H1 (cell line): Measurements from ENCODE around the gene DPF1. TPM values are rescaled to one million over a fixed set of nuclear protein-coding genes. Genes with fewer than 3 reads are reported as not detected.

ENCODE experiments used
- CTCF ChIA-PET: fragments of 300-600 bp; sonication (Branson Sonifier 250); formaldehyde crosslinking; loops from one replicate; lab custom pipeline; 2021; ENCODE audit not compliant: partially characterized antibody; lab: Charles Lee
- POLR2A ChIA-PET: fragments of 300-600 bp; sonication (Branson Sonifier 250); formaldehyde crosslinking; loops from one replicate; lab custom pipeline; 2021; ENCODE audit warnings: inconsistent platforms; ENCODE audit not compliant: partially characterized antibody; lab: Charles Lee
- DNase-seq, 2 experiments: peaks; one replicate each; pipeline versions ENCODE4 v3.0.0 to v3.0.0-alpha.2; 2010 to 2022; ENCODE audit warnings: low spot score in 2 of 2, low read depth in 1 of 2, mixed read lengths in 1 of 2
- FAIRE-seq: peaks from 2 replicates; lab custom pipeline; 2011; peaks lifted over from hg19 to GRCh38; lab: Jason Lieb, UNC
- H2AFZ ChIP-seq: 2 replicates; pipeline ENCODE4 v1.8.1; 2012; ENCODE audit warnings: low read length, inconsistent platforms
- H2AK5ac ChIP-seq: 2 replicates; pipeline ENCODE4 v1.6.1; 2013; ENCODE audit warnings: low read depth, low read length
- H2BK120ac ChIP-seq: replicated peaks from 2 replicates; pipeline ENCODE3; 2013; ENCODE audit warnings: low read depth, low read length, inconsistent platforms
- H2BK12ac ChIP-seq: 2 replicates; pipeline ENCODE4 v1.6.1; 2013; ENCODE audit warnings: low read depth, low read length
- H2BK15ac ChIP-seq: 2 replicates; pipeline ENCODE4 v1.6.1; 2013; ENCODE audit warnings: low read length
- H2BK20ac ChIP-seq: 2 replicates; pipeline ENCODE4 v1.6.1; 2013; ENCODE audit warnings: low read length
- H2BK5ac ChIP-seq: 2 replicates; pipeline ENCODE4 v1.6.1; 2013; ENCODE audit warnings: low read depth, low read length
- H3K14ac ChIP-seq: 2 replicates; pipeline ENCODE4 v1.6.1; 2013; ENCODE audit warnings: inconsistent platforms; ENCODE audit not compliant: insufficient read length
- H3K18ac ChIP-seq: 2 replicates; pipeline ENCODE4 v1.6.1; 2013; ENCODE audit warnings: low read length; ENCODE audit errors: extremely low read depth
- H3K23ac ChIP-seq: 2 replicates; pipeline ENCODE4 v1.6.1; 2013; ENCODE audit warnings: inconsistent platforms; ENCODE audit not compliant: insufficient read length
- H3K23me2 ChIP-seq: 2 replicates; pipeline ENCODE4 v1.6.1; 2013; ENCODE audit warnings: low read depth, low read length
- H3K27ac ChIP-seq: 2 replicates; pipeline ENCODE4 v1.6.1; 2011; ENCODE audit warnings: low read depth, low read length, inconsistent platforms
- H3K27me3 ChIP-seq, 4 experiments: replicated peaks in 1 of 4; 1 replicate in 1 of 4; 2 replicates in 3 of 4; pipeline versions ENCODE4 v1.6.1 to v1.8.1; 2011 to 2013; ENCODE audit warnings: low read length in 3 of 4, mild to moderate bottlenecking in 3 of 4, inconsistent platforms in 2 of 4, mixed read lengths in 2 of 4, moderate library complexity in 1 of 4; ENCODE audit not compliant: control insufficient read depth in 3 of 4, insufficient read depth in 3 of 4; ENCODE audit errors: extremely low read depth in 1 of 4
- H3K36me3 ChIP-seq, 4 experiments: 2 replicates each; pipeline versions ENCODE4 v1.6.1 to v1.8.1; 2011 to 2013; ENCODE audit warnings: mild to moderate bottlenecking in 4 of 4, low read length in 3 of 4, moderate library complexity in 2 of 4, control low read depth in 1 of 4, inconsistent platforms in 1 of 4; ENCODE audit not compliant: insufficient read depth in 4 of 4, control insufficient read depth in 2 of 4
- H3K4ac ChIP-seq: replicated peaks from 2 replicates; pipeline ENCODE3; 2013; ENCODE audit warnings: low read length, low read depth, mixed read lengths, inconsistent platforms; ENCODE audit not compliant: insufficient read length
- H3K4me1 ChIP-seq, 4 experiments: replicated peaks in 1 of 4; 1 replicate in 1 of 4; 2 replicates in 3 of 4; pipeline versions ENCODE4 v1.6.1 to v1.8.1; 2011 to 2013; ENCODE audit warnings: low read length in 3 of 4, inconsistent platforms in 2 of 4, mixed read lengths in 1 of 4; ENCODE audit not compliant: insufficient read depth in 4 of 4, control insufficient read depth in 3 of 4
- H3K4me2 ChIP-seq, 2 experiments: 2 replicates each; pipeline versions ENCODE4 v1.6.1 to v1.8.1; 2011 to 2013; ENCODE audit warnings: low read depth in 2 of 2, low read length in 2 of 2, control low read depth in 1 of 2, inconsistent platforms in 1 of 2, mild to moderate bottlenecking in 1 of 2; ENCODE audit not compliant: insufficient read depth in 1 of 2
- H3K4me3 ChIP-seq, 4 experiments: fragments of 200-600, 300-600 bp in 1 of 4; sonication (generic), shearing (Covaris generic), sonication (Bioruptor Twin) in 1 of 4; 2 replicates each; pipeline versions ENCODE4 v1.5.1 to v1.8.1; 2011 to 2016; ENCODE audit warnings: low read length in 4 of 4, low read depth in 3 of 4, control low read depth in 2 of 4, inconsistent platforms in 2 of 4, mild to moderate bottlenecking in 2 of 4, mixed read lengths in 1 of 4, moderate library complexity in 1 of 4; ENCODE audit not compliant: insufficient read depth in 2 of 4; ENCODE audit errors: extremely low read depth in 1 of 4
- H3K56ac ChIP-seq: replicated peaks from 2 replicates; pipeline ENCODE3; 2013; ENCODE audit warnings: low read depth, mild to moderate bottlenecking, mixed read lengths, low read length, inconsistent platforms; ENCODE audit not compliant: insufficient read length
- H3K79me1 ChIP-seq: 2 replicates; pipeline ENCODE4 v1.6.1; 2013; ENCODE audit warnings: low read depth, low read length, control low read depth
- H3K79me2 ChIP-seq, 2 experiments: 2 replicates each; pipeline versions ENCODE4 v1.6.1 to v1.8.1; 2012 to 2013; ENCODE audit warnings: low read length in 2 of 2, mild to moderate bottlenecking in 2 of 2, inconsistent platforms in 1 of 2; ENCODE audit not compliant: insufficient read depth in 2 of 2, control insufficient read depth in 1 of 2
- H3K9ac ChIP-seq, 4 experiments: replicated peaks in 1 of 4; 1 replicate in 1 of 4; 2 replicates in 3 of 4; pipeline versions ENCODE4 v1.6.1 to v1.8.1; 2011 to 2013; ENCODE audit warnings: low read depth in 3 of 4, low read length in 3 of 4, control low read depth in 2 of 4, mild to moderate bottlenecking in 2 of 4, moderate library complexity in 2 of 4, inconsistent platforms in 1 of 4; ENCODE audit errors: extremely low read depth in 1 of 4
- H3K9me3 ChIP-seq, 2 experiments: 2 replicates each; pipeline versions ENCODE4 v1.6.1 to v1.8.1; 2012 to 2013; ENCODE audit warnings: mild to moderate bottlenecking in 2 of 2, moderate library complexity in 2 of 2, control low read depth in 1 of 2, inconsistent platforms in 1 of 2, low read depth in 1 of 2, low read length in 1 of 2, mixed read lengths in 1 of 2; ENCODE audit not compliant: insufficient read depth in 2 of 2
- H4K20me1 ChIP-seq, 2 experiments: replicated peaks in 1 of 2; 2 replicates each; pipeline versions ENCODE3 to v1.8.1; 2011 to 2013; ENCODE audit warnings: inconsistent platforms in 2 of 2, low read length in 2 of 2, mild to moderate bottlenecking in 1 of 2; ENCODE audit not compliant: insufficient read depth in 2 of 2, control insufficient read depth in 1 of 2
- H4K5ac ChIP-seq: 2 replicates; pipeline ENCODE4 v1.6.1; 2013; ENCODE audit warnings: low read length, low read depth, mixed read lengths, inconsistent platforms; ENCODE audit not compliant: insufficient read length
- H4K8ac ChIP-seq: 2 replicates; pipeline ENCODE4 v1.8.0; 2013; ENCODE audit warnings: mild to moderate bottlenecking, moderate library complexity, low read length, inconsistent platforms; ENCODE audit not compliant: insufficient read depth; ENCODE audit errors: extremely low read depth
- H4K91ac ChIP-seq: replicated peaks from 2 replicates; pipeline ENCODE3; 2013; ENCODE audit warnings: low read length, mixed read lengths, inconsistent platforms; ENCODE audit not compliant: insufficient read length
- BRCA1 ChIP-seq: IDR thresholded peaks from 2 replicates; pipeline ENCODE4 v1.6.1; 2012; ENCODE audit warnings: low read depth, low read length, improper control_type of control experiment
- CBX8 ChIP-seq: fragments of 300-800, 300-1000 bp; sonication (generic); IDR thresholded peaks from 2 replicates; pipeline ENCODE4 v1.7.1; 2016; ENCODE audit warnings: low read depth, low read length, borderline replicate concordance
- CHD1 ChIP-seq: IDR thresholded peaks from 2 replicates; pipeline ENCODE4 v1.6.1; 2012; ENCODE audit warnings: low read depth, low read length, improper control_type of control experiment
- KDM1A ChIP-seq: fragments of 200-600, 300-600 bp; sonication (generic); IDR thresholded peaks from 2 replicates; pipeline ENCODE4 v1.7.1; 2016; ENCODE audit warnings: mild to moderate bottlenecking, low read length, borderline replicate concordance
- KDM4A ChIP-seq: IDR thresholded peaks from one replicate; pipeline ENCODE4 v1.7.1; 2012; ENCODE audit warnings: low read depth, mild to moderate bottlenecking, moderate library complexity, low read length, inconsistent platforms; ENCODE audit not compliant: severe bottlenecking
- MAFK ChIP-seq: IDR thresholded peaks from 2 replicates; pipeline ENCODE4 v1.6.1; 2012; ENCODE audit warnings: low read depth, mild to moderate bottlenecking, improper control_type of control experiment, low read length
- POLR2A ChIP-seq, 2 experiments: IDR thresholded peaks; 1 replicate in 1 of 2; 2 replicates in 1 of 2; pipeline ENCODE4 v1.6.1; 2011; ENCODE audit warnings: low read depth in 2 of 2, low read length in 2 of 2, mild to moderate bottlenecking in 2 of 2; ENCODE audit errors: control extremely low read depth in 1 of 2
- RAD21 ChIP-seq, 2 experiments: IDR thresholded peaks in 1 of 2; conservative IDR thresholded peaks in 1 of 2; 2 replicates each; pipeline ENCODE4 v1.6.1; 2011; ENCODE audit warnings: low read depth in 2 of 2, low read length in 2 of 2, improper control_type of control experiment in 1 of 2, inconsistent platforms in 1 of 2, mild to moderate bottlenecking in 1 of 2, moderate library complexity in 1 of 2
- RXRA ChIP-seq: IDR thresholded peaks from 2 replicates; pipeline ENCODE4 v1.6.1; 2011; ENCODE audit warnings: low read depth, mild to moderate bottlenecking, low read length, moderate library complexity; ENCODE audit not compliant: insufficient read depth
- SIRT6 ChIP-seq: IDR thresholded peaks from one replicate; pipeline ENCODE4 v1.7.1; 2012; ENCODE audit warnings: low read length, inconsistent platforms
- SIX5 ChIP-seq: IDR thresholded peaks from 2 replicates; pipeline ENCODE4 v1.6.1; 2011; ENCODE audit warnings: mild to moderate bottlenecking, low read depth, low read length
- SRF ChIP-seq: IDR thresholded peaks from 2 replicates; pipeline ENCODE4 v1.6.1; 2011; ENCODE audit warnings: mild to moderate bottlenecking, low read depth, low read length, moderate library complexity
- TAF7 ChIP-seq: optimal IDR thresholded peaks from 2 replicates; pipeline ENCODE3; 2011; ENCODE audit warnings: low read depth, mild to moderate bottlenecking, inconsistent platforms, low read length, moderate library complexity, borderline replicate concordance
- whole genome bisulfite sequencing, 2 experiments: shearing (Covaris generic) in 1 of 2; methylation state at CpG; one replicate each; pipeline versions ENCODE4 v1.1.6 to v1.1.7; 2013 to 2015; ENCODE audit warnings: low lambda C conversion rate in 2 of 2, mixed read lengths in 2 of 2, inconsistent platforms in 1 of 2, low coverage in 1 of 2, missing lambda C conversion rate in 1 of 2; ENCODE audit not compliant: insufficient replicate concordance in 2 of 2, insufficient coverage in 1 of 2, insufficient read length in 1 of 2; ENCODE audit errors: extremely low coverage in 1 of 2, missing lambda C conversion rate in 1 of 2; 5-methylcytosine and 5-hydroxymethylcytosine counted together
- polyA plus RNA-seq, 7 experiments: library from polyadenylated mRNA; depleted of rRNA in 3 of 7; stranded (reverse) in 5 of 7; unstranded in 2 of 7; fragments of >200 nt in 5 of 7; fragments of 200-250 nt in 2 of 7; gene quantifications; 1 replicate in 5 of 7; 2 replicates in 1 of 7; 4 replicates in 1 of 7; pipeline versions ENCODE4 v1.2.1 to v1.2.3, GENCODE V29; 2011 to 2013; ENCODE audit warnings: missing spikeins in 2 of 7, mixed read lengths in 2 of 7
- total RNA-seq: library from RNA; stranded (reverse); fragmentation: NEBNext Ultra II Directional; extraction: Animal tissue kit (Norgen Biotek cat#: 25700); gene quantifications from 2 replicates; pipeline ENCODE4 v1.2.1, GENCODE V29; 2021
- TF ChIP-seq, protein P1 (sequence below): IDR thresholded peaks from 2 replicates; pipeline ENCODE4 v1.6.1; 2012; ENCODE audit warnings: inconsistent platforms

Gene DPF1
- total and polyA plus RNA-seq, 2 of the 8 experiments (the other 6 are each of a cell fraction or from before 2014, with no cell fraction given): 12.9 to 15.6 TPM

DNA sequence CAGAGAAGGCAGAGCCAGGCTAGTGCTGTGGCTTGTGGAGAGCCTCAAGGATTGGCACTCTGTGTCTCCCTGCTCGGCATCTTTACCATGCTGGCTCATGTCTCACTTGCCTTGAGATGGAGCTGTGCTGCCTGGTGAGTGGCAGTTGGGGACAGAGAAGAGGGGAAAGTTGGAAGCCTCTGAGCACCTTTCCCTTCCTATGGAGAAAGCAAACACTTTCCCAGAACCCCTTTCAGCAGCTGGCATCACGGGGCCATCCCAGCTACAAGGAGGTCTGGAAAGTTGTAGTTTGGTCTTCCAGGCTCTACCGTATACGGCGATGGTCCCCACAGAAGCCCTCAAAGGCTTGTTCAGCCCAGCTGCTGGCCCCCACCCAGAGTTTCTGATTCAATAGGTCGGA is 58.7 kb downstream of the DPF1 start:
- no peak overlapping the region for H2AK5ac ChIP-seq
- H2BK15ac ChIP-seq: no peak overlapping the region
- peaks cover 9 to 25% (median 18%) of the 10 kb centered on the region in 4 experiments; a peak in 6 of 8 replicates for H3K36me3 ChIP-seq
- H3K4me2 ChIP-seq: no peak overlapping the region
- peaks cover 9 to 11% of the 10 kb centered on the region in 2 experiments; a peak in 3 of 4 replicates for H3K9me3 ChIP-seq
- H2AFZ ChIP-seq: no peak overlapping the region
- no peak overlapping the region for H3K23ac ChIP-seq
- no peak overlapping the region for H2BK20ac ChIP-seq
- FAIRE-seq: no peak
- H3K4me1 ChIP-seq: peaks cover 2 to 10% (median 4%) of the 10 kb centered on the region in 4 experiments
- H3K27ac ChIP-seq: no peak overlapping the region
- no peaks in the 10 kb centered on the region for H4K20me1 ChIP-seq
- TF ChIP-seq CBX8 (no peak), RXRA (no peak), SRF (no peak), KDM4A (no peak), POLR2A (IDR thresholded peaks at IDR 0.05; ENCODE audit: control extremely low read depth in 1 of 2, low read depth in 2 of 2, low read length in 2 of 2) (no peak), CHD1 (no peak), TAF7 (no peak), SIX5 (no peak), SIRT6 (no peak), MAFK (no peak), KDM1A (no peak), RAD21 (IDR thresholded peaks at IDR 0.05 in 1 of 2, conservative IDR thresholded peaks at IDR 0.05 in 1 of 2; ENCODE audit: low read depth in 2 of 2, low read length in 2 of 2) (no peak), BRCA1 (no peak)
- TF ChIP-seq, protein P1, sequence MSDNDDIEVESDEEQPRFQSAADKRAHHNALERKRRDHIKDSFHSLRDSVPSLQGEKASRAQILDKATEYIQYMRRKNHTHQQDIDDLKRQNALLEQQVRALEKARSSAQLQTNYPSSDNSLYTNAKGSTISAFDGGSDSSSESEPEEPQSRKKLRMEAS: no peak
- TF ChIP-seq, all 59 proteins: peak for 0
- no peak for DNase-seq
- Histone ChIP-seq H3K79me2 (no peaks in the 10 kb centered on the region), H3K23me2 (no peaks in the 10 kb centered on the region; the same call in 1 of the 2 replicates), H3K4me3 (no peak overlapping the region), H4K5ac (no peak overlapping the region), H3K9ac (no peak overlapping the region), H3K27me3 (no peaks in the 10 kb centered on the region), H3K79me1 (no peaks in the 10 kb centered on the region), H2BK5ac (no peak overlapping the region), H3K4ac (no peak overlapping the region), H4K8ac (no peak overlapping the region), H3K56ac (no peak overlapping the region), H3K18ac (no peak overlapping the region), H2BK120ac (no peak overlapping the region), H3K14ac (no peak overlapping the region), H4K91ac (no peak overlapping the region), H2BK12ac (no peak overlapping the region)
- POLR2A ChIA-PET: interaction anchor here (0.7 kb wide), 1 partner anchor 12 kb away, joined by 3 read pairs; no protein-coding TSS in a partner anchor
- CTCF ChIA-PET: interaction anchor here (1.0 to 2.3 kb wide), 4 partner anchors 23 to 60 kb away, joined by 3 to 7 read pairs (median 5); no protein-coding TSS in a partner anchor
- WGBS, 2 experiments: 97% methylated on average over 6 of the region's 6 CpGs; no CpG with 5 or more reads in 1 of the 2 experiments
